Measurements from ENCODE around the gene TAS1R1.

TAS1R1 gene

GRCh38 chr1:6592441-6592840 is 37.3 kb downstream of the TAS1R1 start:
- DNase-seq = no peak

- peak; percentile 59 for DNase-seq
Observed at GRCh38 chr1:6592865-6593593, 37.9 kb downstream of the TAS1R1 start.

GRCh38 chr1:6593810-6594209 is 38.7 kb downstream of the TAS1R1 start:
- no peak for DNase-seq

- no peak for DNase-seq
Observed at GRCh38 chr1:6594977-6595740, 40.1 kb downstream of the TAS1R1 start.

- DNase-seq = no peak
Observed at GRCh38 chr1:6596351-6596750, 41.2 kb downstream of the TAS1R1 start.

GRCh38 chr1:6596886-6597776 is 42.0 kb downstream of the TAS1R1 start:
- peak; percentile 61 for DNase-seq

GRCh38 chr1:6597777-6598131 is 42.6 kb downstream of the TAS1R1 start:
- DNase-seq = no peak

- peak; percentile 86 for DNase-seq
Observed at GRCh38 chr1:6599141-6599975, 44.3 kb downstream of the TAS1R1 start.

GRCh38 chr1:6599991-6600390 is 44.9 kb downstream of the TAS1R1 start:
- DNase-seq = peak; percentile 66

GRCh38 chr1:6600410-6601048 is 45.4 kb downstream of the TAS1R1 start:
- no peak for DNase-seq

GRCh38 chr1:6601049-6601922 is 46.2 kb downstream of the TAS1R1 start:
- DNase-seq = peak; percentile 93

- DNase-seq = peak; percentile 75
Observed at GRCh38 chr1:6601923-6602668, 47.0 kb downstream of the TAS1R1 start.

- DNase-seq = peak; percentile 96
Observed at GRCh38 chr1:6602669-6603237, 47.6 kb downstream of the TAS1R1 start, which contains the start of gene KLHL21. KLHL21 (minus strand) TSS chr1:6602869; CDS start chr1:6602817, 52 bp downstream.

- DNase-seq = peak; percentile 83
Observed at GRCh38 chr1:6603238-6603914, 48.3 kb downstream of the TAS1R1 start.

- peak; percentile 72 for DNase-seq
Observed at GRCh38 chr1:6603915-6604558, 48.9 kb downstream of the TAS1R1 start.

- no peak for DNase-seq
Observed at GRCh38 chr1:6612641-6613360, 57.7 kb downstream of the TAS1R1 start.

GRCh38 chr1:6613361-6614018 is 58.4 kb downstream of the TAS1R1 start, which contains the start of gene PHF13:
PHF13 (plus strand) TSS chr1:6613731; CDS start chr1:6614067, 336 bp downstream.
- DNase-seq = peak; percentile 100

All from activated effector memory CD4-positive, alpha-beta T cell treated with anti-CD3 and anti-CD28 coated beads, Interleukin-2, amount 50 U/mL, for 16 hours (primary cell).